GM12865 (cell line): ENCODE results near the gene SEPTIN1.

ENCODE experiments used
- DNase-seq: peaks from one replicate; pipeline ENCODE4 v3.0.0; 2010; ENCODE audit warnings: low read depth
- H3K4me3 ChIP-seq: 2 replicates; pipeline ENCODE4 v1.5.1; 2011; ENCODE audit warnings: mild to moderate bottlenecking, low read depth, low read length, control low read depth
- CTCF ChIP-seq: IDR thresholded peaks from 2 replicates; pipeline ENCODE4 v1.5.1; 2011; ENCODE audit warnings: low read length, control low read depth, low read depth, inconsistent platforms; ENCODE audit not compliant: insufficient read depth; ENCODE audit errors: missing control alignments

SEPTIN1 gene

GRCh38 chr16:30409125-30410060 lies 27.0 kb upstream of the SEPTIN1 start:
- no peak overlapping the region for H3K4me3 ChIP-seq
- TF ChIP-seq CTCF, result peak; percentile 96
- DNase-seq, result peak; percentile 91

- H3K4me3 ChIP-seq, result peak overlapping the region; percentile 83
- no peak for TF ChIP-seq CTCF
- DNase-seq, result no peak
Measured at GRCh38 chr16:30407804-30408534, 25.6 kb upstream of the SEPTIN1 start.

- DNase-seq, result peak; percentile 91
- peak; percentile 10 for TF ChIP-seq CTCF
Measured at GRCh38 chr16:30407102-30407803, 24.9 kb upstream of the SEPTIN1 start, which contains the start of gene ZNF771. Gene ZNF771 (plus strand): TSS chr16:30407606. CDS start chr16:30408054, 448 bp downstream.

GRCh38 chr16:30406795-30407101 lies 24.4 kb upstream of the SEPTIN1 start:
- peak overlapping the region; percentile 83 for H3K4me3 ChIP-seq
- no peak for DNase-seq
- TF ChIP-seq CTCF, result no peak

More at GRCh38 chr16:30407102-30407803, 24.9 kb upstream of the SEPTIN1 start, which contains the start of gene ZNF771:
- peak within 1 kb of the TSS; percentile 83 for H3K4me3 ChIP-seq

- no peak for DNase-seq
Measured at GRCh38 chr16:30401768-30402425, 19.5 kb upstream of the SEPTIN1 start.

More at GRCh38 chr16:30401768-30402425, 19.5 kb upstream of the SEPTIN1 start:
- no peak for TF ChIP-seq CTCF
- H3K4me3 ChIP-seq, result no peak overlapping the region
